Neutrophil (primary cell): ENCODE results near the gene CLEC20A.

ENCODE experiments used
- H3K27ac ChIP-seq: fragments of 200-600 bp; sonication (generic); 2 replicates; pipeline ENCODE4 v1.5.1; 2016; ENCODE audit warnings: mild to moderate bottlenecking, moderate library complexity
- H3K27me3 ChIP-seq: fragments of 200-600 bp; sonication (generic); 2 replicates; pipeline ENCODE4 v1.6.0; 2016; ENCODE audit warnings: mild to moderate bottlenecking
- H3K36me3 ChIP-seq: fragments of 200-600 bp; sonication (generic); 2 replicates; pipeline ENCODE4 v1.5.1; 2017
- H3K4me1 ChIP-seq, 2 experiments: fragments of 200-600 bp in 1 of 2; sonication (generic) in 1 of 2; 1 replicate in 1 of 2; 2 replicates in 1 of 2; pipeline versions ENCODE4 v1.5.1 to v1.6.1; 2013 to 2016; ENCODE audit warnings: low read depth in 1 of 2, low read length in 1 of 2, mild to moderate bottlenecking in 1 of 2, moderate library complexity in 1 of 2; ENCODE audit not compliant: control insufficient read depth in 1 of 2, insufficient read depth in 1 of 2
- H3K4me3 ChIP-seq, 2 experiments: fragments of 200-600 bp in 1 of 2; sonication (generic) in 1 of 2; 1 replicate in 1 of 2; 2 replicates in 1 of 2; pipeline ENCODE4 v1.5.1; 2013 to 2016; ENCODE audit warnings: low read depth in 1 of 2, low read length in 1 of 2, mild to moderate bottlenecking in 1 of 2, moderate library complexity in 1 of 2
- H3K9me3 ChIP-seq: fragments of 200-600 bp; sonication (generic); 2 replicates; pipeline ENCODE4 v1.5.1; 2016
- CTCF ChIP-seq: fragments of 200-600 bp; sonication (generic); IDR thresholded peaks from 2 replicates; pipeline ENCODE4 v1.5.1; 2016; ENCODE audit warnings: antibody characterized with exemption

CLEC20A gene

GRCh38 chr1:178492341-178492740, 4.4 kb downstream of the CLEC20A start:
- no peaks in the 10 kb centered on the region for H3K36me3 ChIP-seq
- H3K27me3 ChIP-seq, result no peaks in the 10 kb centered on the region
- no peak overlapping the region for H3K4me3 ChIP-seq
- H3K9me3 ChIP-seq, result no peaks in the 10 kb centered on the region
- H3K27ac ChIP-seq, result no peak overlapping the region
- no peaks in the 10 kb centered on the region for H3K4me1 ChIP-seq
- TF ChIP-seq CTCF, result no peak

- H3K36me3 ChIP-seq, result no peaks in the 10 kb centered on the region
- no peaks in the 10 kb centered on the region for H3K9me3 ChIP-seq
- no peak overlapping the region for H3K27ac ChIP-seq
- no peaks in the 10 kb centered on the region for H3K27me3 ChIP-seq
- H3K4me3 ChIP-seq, result no peak overlapping the region
- H3K4me1 ChIP-seq, result peaks cover 0 to 6% of the 10 kb centered on the region in 2 experiments
- no peak for TF ChIP-seq CTCF
Measured at GRCh38 chr1:178491721-178492120, 5.0 kb downstream of the CLEC20A start.

- TF ChIP-seq CTCF, result no peak
- Histone ChIP-seq H3K9me3 (no peaks in the 10 kb centered on the region), H3K4me3 (no peak overlapping the region), H3K27me3 (no peaks in the 10 kb centered on the region), H3K4me1 (peaks cover 4 to 13% of the 10 kb centered on the region in 2 experiments), H3K27ac (no peak overlapping the region), H3K36me3 (no peaks in the 10 kb centered on the region)
Measured at GRCh38 chr1:178490967-178491366, 5.8 kb downstream of the CLEC20A start.

GRCh38 chr1:178490136-178490535, 6.6 kb downstream of the CLEC20A start:
- no peaks in the 10 kb centered on the region for H3K9me3 ChIP-seq
- no peak overlapping the region for H3K4me3 ChIP-seq
- no peaks in the 10 kb centered on the region for H3K27me3 ChIP-seq
- no peaks in the 10 kb centered on the region for H3K36me3 ChIP-seq
- H3K4me1 ChIP-seq, result peaks cover 13 to 22% of the 10 kb centered on the region in 2 experiments
- H3K27ac ChIP-seq, result no peak overlapping the region
- TF ChIP-seq CTCF, result no peak

- no peak for TF ChIP-seq CTCF
- Histone ChIP-seq H3K4me1 (peaks cover 20 to 29% of the 10 kb centered on the region in 2 experiments), H3K36me3 (no peaks in the 10 kb centered on the region), H3K27me3 (no peaks in the 10 kb centered on the region), H3K27ac (no peak overlapping the region), H3K9me3 (no peaks in the 10 kb centered on the region), H3K4me3 (no peak overlapping the region)
Measured at GRCh38 chr1:178489399-178489798, 7.4 kb downstream of the CLEC20A start.

GRCh38 chr1:178488393-178488792, 8.4 kb downstream of the CLEC20A start:
- Histone ChIP-seq H3K27me3 (no peaks in the 10 kb centered on the region), H3K36me3 (no peaks in the 10 kb centered on the region), H3K27ac (no peak overlapping the region), H3K4me1 (peaks cover 22 to 36% of the 10 kb centered on the region in 2 experiments), H3K9me3 (no peaks in the 10 kb centered on the region), H3K4me3 (no peak overlapping the region)
- TF ChIP-seq CTCF, result no peak
